ENCODE data around the gene SNAP47. TPM values are rescaled to one million over a fixed set of nuclear protein-coding genes. Genes with fewer than 3 reads are reported as not detected.

Gene SNAP47
- polyA plus RNA-seq, 1 of the 3 experiments (the other 2 are of a cell fraction) = 45.6 TPM

DNA sequence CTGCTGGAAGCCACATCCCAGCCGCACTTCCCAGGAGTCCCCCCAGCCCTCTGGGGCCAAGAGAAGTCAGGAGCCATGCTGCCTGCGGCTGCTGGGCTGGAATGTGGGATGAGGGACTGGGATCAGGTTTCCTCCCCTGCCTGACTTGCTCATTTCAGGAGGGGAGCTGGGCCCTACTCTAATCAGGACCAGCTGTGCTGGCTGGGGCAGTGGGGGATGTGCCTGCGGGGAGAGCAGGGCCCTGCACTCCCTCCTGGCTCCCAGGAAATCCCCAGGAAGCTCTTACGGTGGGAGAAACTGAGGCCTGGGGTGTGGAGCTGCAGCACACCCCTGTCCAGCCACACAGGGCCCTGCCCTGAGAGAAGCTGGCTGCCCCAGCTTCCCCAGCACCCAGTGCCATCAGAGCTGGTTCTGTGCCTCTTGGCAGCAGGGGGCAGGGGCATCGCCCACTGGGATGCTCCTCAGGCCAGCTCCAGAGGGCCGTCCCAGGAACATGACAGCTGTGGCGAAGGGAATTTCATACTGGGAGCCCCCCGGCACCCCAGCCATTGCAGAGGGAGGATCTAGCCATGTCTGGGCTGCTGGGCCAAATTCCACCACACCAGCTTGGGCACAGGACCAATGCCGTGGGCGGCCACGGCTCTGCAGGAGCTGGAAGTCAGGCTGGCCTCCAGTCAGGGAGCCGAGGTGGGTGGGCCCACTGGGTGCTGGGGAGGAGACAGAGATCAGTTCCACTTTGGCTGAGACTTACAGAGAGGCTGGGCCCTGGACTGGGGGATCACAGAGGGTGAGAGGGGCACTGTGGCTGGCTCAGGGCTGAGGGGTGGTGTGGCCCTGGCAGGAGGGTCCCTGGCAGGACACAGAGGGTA, 58.9 kb downstream of the SNAP47 start (continued):
- TF ChIP-seq, protein P1, sequence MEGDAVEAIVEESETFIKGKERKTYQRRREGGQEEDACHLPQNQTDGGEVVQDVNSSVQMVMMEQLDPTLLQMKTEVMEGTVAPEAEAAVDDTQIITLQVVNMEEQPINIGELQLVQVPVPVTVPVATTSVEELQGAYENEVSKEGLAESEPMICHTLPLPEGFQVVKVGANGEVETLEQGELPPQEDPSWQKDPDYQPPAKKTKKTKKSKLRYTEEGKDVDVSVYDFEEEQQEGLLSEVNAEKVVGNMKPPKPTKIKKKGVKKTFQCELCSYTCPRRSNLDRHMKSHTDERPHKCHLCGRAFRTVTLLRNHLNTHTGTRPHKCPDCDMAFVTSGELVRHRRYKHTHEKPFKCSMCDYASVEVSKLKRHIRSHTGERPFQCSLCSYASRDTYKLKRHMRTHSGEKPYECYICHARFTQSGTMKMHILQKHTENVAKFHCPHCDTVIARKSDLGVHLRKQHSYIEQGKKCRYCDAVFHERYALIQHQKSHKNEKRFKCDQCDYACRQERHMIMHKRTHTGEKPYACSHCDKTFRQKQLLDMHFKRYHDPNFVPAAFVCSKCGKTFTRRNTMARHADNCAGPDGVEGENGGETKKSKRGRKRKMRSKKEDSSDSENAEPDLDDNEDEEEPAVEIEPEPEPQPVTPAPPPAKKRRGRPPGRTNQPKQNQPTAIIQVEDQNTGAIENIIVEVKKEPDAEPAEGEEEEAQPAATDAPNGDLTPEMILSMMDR (IDR thresholded peaks at IDR 0.05) = no peak
- TF ChIP-seq TEAD4 (IDR thresholded peaks at IDR 0.05; ENCODE audit: borderline replicate concordance, insufficient read depth) (peak; percentile 91; the same call in 1 of the 2 replicates), NRF1 (IDR thresholded peaks at IDR 0.05; ENCODE audit: low read depth, low read length) (no peak), RFX5 (IDR thresholded peaks at IDR 0.05; ENCODE audit: low read length) (no peak)
- TF ChIP-seq, protein P2, sequence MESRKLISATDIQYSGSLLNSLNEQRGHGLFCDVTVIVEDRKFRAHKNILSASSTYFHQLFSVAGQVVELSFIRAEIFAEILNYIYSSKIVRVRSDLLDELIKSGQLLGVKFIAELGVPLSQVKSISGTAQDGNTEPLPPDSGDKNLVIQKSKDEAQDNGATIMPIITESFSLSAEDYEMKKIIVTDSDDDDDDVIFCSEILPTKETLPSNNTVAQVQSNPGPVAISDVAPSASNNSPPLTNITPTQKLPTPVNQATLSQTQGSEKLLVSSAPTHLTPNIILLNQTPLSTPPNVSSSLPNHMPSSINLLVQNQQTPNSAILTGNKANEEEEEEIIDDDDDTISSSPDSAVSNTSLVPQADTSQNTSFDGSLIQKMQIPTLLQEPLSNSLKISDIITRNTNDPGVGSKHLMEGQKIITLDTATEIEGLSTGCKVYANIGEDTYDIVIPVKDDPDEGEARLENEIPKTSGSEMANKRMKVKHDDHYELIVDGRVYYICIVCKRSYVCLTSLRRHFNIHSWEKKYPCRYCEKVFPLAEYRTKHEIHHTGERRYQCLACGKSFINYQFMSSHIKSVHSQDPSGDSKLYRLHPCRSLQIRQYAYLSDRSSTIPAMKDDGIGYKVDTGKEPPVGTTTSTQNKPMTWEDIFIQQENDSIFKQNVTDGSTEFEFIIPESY (IDR thresholded peaks at IDR 0.05; ENCODE audit: borderline replicate concordance, low read depth) = peak; percentile 43; the same call in 1 of the 2 replicates
- TF ChIP-seq, protein P3, sequence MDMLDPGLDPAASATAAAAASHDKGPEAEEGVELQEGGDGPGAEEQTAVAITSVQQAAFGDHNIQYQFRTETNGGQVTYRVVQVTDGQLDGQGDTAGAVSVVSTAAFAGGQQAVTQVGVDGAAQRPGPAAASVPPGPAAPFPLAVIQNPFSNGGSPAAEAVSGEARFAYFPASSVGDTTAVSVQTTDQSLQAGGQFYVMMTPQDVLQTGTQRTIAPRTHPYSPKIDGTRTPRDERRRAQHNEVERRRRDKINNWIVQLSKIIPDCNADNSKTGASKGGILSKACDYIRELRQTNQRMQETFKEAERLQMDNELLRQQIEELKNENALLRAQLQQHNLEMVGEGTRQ (IDR thresholded peaks at IDR 0.05; ENCODE audit: borderline replicate concordance, low read depth, low read length) = no peak

DNA sequence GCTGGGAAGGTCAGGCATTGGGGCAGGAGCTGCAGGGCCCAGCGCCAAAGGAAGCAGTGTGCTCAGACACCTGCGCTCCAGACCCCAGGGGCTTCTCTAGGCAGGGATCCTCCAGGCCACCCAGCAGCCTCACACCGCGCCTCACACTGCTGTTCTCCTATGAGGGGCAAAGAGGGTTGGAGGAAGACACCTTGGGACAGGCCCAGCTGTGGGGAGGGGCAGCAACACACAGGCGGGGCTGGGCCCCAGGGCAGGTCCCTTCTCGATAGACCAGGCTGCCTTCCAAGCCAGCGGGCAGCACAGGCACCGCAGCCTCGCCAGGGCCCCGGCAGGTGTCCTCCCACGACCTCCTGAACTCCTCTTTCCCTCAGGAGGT, 59.6 kb downstream of the SNAP47 start:
- Histone ChIP-seq H3K9me3 (no peaks in the 10 kb centered on the region), H2AFZ (ENCODE audit: low read depth) (0 out of 2 replicates have a peak overlapping the region, but pooled peaks have one; percentile 72), H3K9ac (no peak overlapping the region), H3K27ac (ENCODE audit: low read depth in 2 of 2, low read length in 1 of 2) (peak overlapping the region; percentile 57 to 79; a peak in 3 of 4 replicates), H3K27me3 (ENCODE audit: insufficient read depth) (no peaks in the 10 kb centered on the region), H4K20me1 (ENCODE audit: insufficient read depth) (no peaks in the 10 kb centered on the region), H3K36me3 (replicated peaks in 1 of 2; ENCODE audit: control insufficient read depth in 1 of 2, insufficient read depth in 2 of 2, low read length in 1 of 2) (no peaks in the 10 kb centered on the region), H3K4me1 (ENCODE audit: control insufficient read depth in 1 of 2, insufficient read depth in 2 of 2, low read depth in 1 of 2, low read length in 1 of 2) (peaks cover 17 to 24% of the 10 kb centered on the region in 2 experiments), H3F3A (replicated peaks; ENCODE audit: insufficient read depth) (peaks cover 7% of the 10 kb centered on the region), H3K4me3 (ENCODE audit: low read depth in 2 of 2, low read length in 1 of 2) (no peak overlapping the region), H3K9me2 (no peaks in the 10 kb centered on the region), H3K79me2 (ENCODE audit: insufficient read depth) (no peaks in the 10 kb centered on the region), H3K4me2 (peak overlapping the region; percentile 73; the same call in 1 of the 2 replicates)
- WGBS (ENCODE audit: low lambda C conversion rate) = 92% methylated on average over 9 of the region's 11 CpGs
- POLR2A ChIA-PET = no interaction called here
- CTCF ChIA-PET = interaction anchor here (0.9 to 1.3 kb wide), 2 partner anchors 33 to 151 kb away, joined by 3 to 7 read pairs; no protein-coding TSS in a partner anchor
- DNase-seq = no peak
- TF ChIP-seq GATA2 (CRISPR knock-in tag; IDR thresholded peaks at IDR 0.05) (no peak), FOSL2 (IDR thresholded peaks at IDR 0.05; ENCODE audit: borderline replicate concordance, low read depth) (no peak), GABPA (IDR thresholded peaks at IDR 0.05; ENCODE audit: low read depth) (no peak)
- TF ChIP-seq, protein P1 (IDR thresholded peaks at IDR 0.05) = no peak
- TF ChIP-seq, protein P4, sequence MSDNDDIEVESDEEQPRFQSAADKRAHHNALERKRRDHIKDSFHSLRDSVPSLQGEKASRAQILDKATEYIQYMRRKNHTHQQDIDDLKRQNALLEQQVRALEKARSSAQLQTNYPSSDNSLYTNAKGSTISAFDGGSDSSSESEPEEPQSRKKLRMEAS (IDR thresholded peaks at IDR 0.05; ENCODE audit: low read depth) = no peak
